Measurements from ENCODE around the gene DNAH10.

DNA sequence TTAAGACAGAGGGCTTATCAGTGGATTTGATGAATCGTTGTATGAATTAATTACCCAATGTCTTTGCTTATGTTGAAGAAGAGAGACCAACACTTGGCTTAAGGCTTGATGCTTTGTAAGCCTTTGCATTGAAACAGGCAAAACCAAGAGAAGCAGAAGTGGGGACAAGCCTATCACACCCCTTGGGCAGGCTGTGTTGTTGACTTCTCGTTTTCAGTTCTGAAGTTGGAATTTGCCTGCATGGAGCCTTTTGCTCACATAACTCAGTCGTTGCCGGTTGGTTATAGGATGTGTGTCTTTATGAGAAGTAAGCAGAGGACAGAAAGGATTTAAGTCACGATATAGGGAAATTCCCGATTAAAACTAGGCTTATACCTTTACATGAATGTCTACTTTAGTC lies 115.9 kb downstream of the DNAH10 start:
- TF ChIP-seq, protein P1, sequence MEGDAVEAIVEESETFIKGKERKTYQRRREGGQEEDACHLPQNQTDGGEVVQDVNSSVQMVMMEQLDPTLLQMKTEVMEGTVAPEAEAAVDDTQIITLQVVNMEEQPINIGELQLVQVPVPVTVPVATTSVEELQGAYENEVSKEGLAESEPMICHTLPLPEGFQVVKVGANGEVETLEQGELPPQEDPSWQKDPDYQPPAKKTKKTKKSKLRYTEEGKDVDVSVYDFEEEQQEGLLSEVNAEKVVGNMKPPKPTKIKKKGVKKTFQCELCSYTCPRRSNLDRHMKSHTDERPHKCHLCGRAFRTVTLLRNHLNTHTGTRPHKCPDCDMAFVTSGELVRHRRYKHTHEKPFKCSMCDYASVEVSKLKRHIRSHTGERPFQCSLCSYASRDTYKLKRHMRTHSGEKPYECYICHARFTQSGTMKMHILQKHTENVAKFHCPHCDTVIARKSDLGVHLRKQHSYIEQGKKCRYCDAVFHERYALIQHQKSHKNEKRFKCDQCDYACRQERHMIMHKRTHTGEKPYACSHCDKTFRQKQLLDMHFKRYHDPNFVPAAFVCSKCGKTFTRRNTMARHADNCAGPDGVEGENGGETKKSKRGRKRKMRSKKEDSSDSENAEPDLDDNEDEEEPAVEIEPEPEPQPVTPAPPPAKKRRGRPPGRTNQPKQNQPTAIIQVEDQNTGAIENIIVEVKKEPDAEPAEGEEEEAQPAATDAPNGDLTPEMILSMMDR (IDR thresholded peaks at IDR 0.05), result no peak
- TF ChIP-seq POLR2AphosphoS5 (IDR thresholded peaks at IDR 0.05) (no peak), POLR2A (IDR thresholded peaks at IDR 0.05) (no peak)
